ENCODE results near the gene POM121.
"Not testable (repeated sequence)": the region's sequence is repeated elsewhere in the genome, so short reads cannot be mapped to it uniquely, and the experiment has no call there.

POM121 gene

GRCh38 chr7:72997447-72997846 is 72.6 kb downstream of the POM121 start:
- DNase-seq (ENCODE audit: low read depth) = not testable (repeated sequence)

- not testable (repeated sequence) for DNase-seq (ENCODE audit: low read depth)
Observed at GRCh38 chr7:72997887-72998468, 73.1 kb downstream of the POM121 start.

All from stimulated activated CD8-positive, alpha-beta memory T cell treated with anti-CD3 and anti-CD28 coated beads, Interleukin-4, amount 100 ng/mL, for 24 hours (primary cell).